GM12878 (cell line): ENCODE data around the gene MCC. TPM values are rescaled to one million over a fixed set of nuclear protein-coding genes. Genes with fewer than 3 reads are reported as not detected.

Experiments used
- ATAC-seq: fragments of 200-7000 bp; cut with Tn5 transposase; 3 replicates; pipeline ENCODE4 v1.9.1; 2020; ENCODE audit warnings: mild to moderate bottlenecking, moderate library complexity
- BruUV-seq: library from RNA; stranded (reverse); fragments of 400-500 nt; replicated peaks from 2 replicates; lab custom pipeline; 2021; lab: Mats Ljungman, UMichigan
- CTCF ChIA-PET: fragments of 300-600 bp; sonication (Branson Sonifier 250); formaldehyde crosslinking; extraction: SDS; loops from one replicate; lab custom pipeline; 2021; ENCODE audit warnings: inconsistent platforms; lab: Yijun Ruan, JAX
- POLR2A ChIA-PET: fragments of 350-600 bp; formaldehyde crosslinking; extraction: SDS; loops from one replicate; lab custom pipeline; 2021; ENCODE audit warnings: inconsistent platforms; lab: Charles Lee
- RAD21 ChIA-PET: fragments of 300-600 bp; sonication (Branson Sonifier 250); formaldehyde crosslinking; loops from one replicate; lab custom pipeline; 2023; ENCODE audit warnings: antibody characterized with exemption; ENCODE audit not compliant: unreplicated experiment; lab: Charles Lee
- SMC1A ChIA-PET: fragments of 300-600 bp; sonication (Branson Sonifier 250); formaldehyde crosslinking; loops from one replicate; lab custom pipeline; 2023; ENCODE audit not compliant: unreplicated experiment, uncharacterized antibody; lab: Charles Lee
- DNase-seq: peaks from one replicate; pipeline ENCODE4 v3.0.0-alpha.2; 2011; ENCODE audit warnings: low read depth, low spot score
- FAIRE-seq: peaks from 3 replicates; lab custom pipeline; 2011; peaks lifted over from hg19 to GRCh38; lab: Jason Lieb, UNC
- H2AFZ ChIP-seq: 2 replicates; pipeline ENCODE4 v1.6.0; 2011; ENCODE audit warnings: low read depth, low read length, control low read depth; ENCODE audit not compliant: control insufficient read depth
- H3K27ac ChIP-seq: 2 replicates; pipeline ENCODE4 v1.5.1; 2011; ENCODE audit warnings: control low read depth; ENCODE audit not compliant: control insufficient read depth, insufficient read depth
- H3K27me3 ChIP-seq, 2 experiments: replicated peaks in 1 of 2; 2 replicates each; pipeline versions ENCODE4 v1.6.0 to v1.6.1; 2011; ENCODE audit warnings: low read length in 1 of 2; ENCODE audit not compliant: control insufficient read depth in 2 of 2, insufficient read depth in 2 of 2
- H3K36me3 ChIP-seq, 2 experiments: 2 replicates each; pipeline ENCODE4 v1.5.1; 2011; ENCODE audit warnings: low read length in 1 of 2; ENCODE audit not compliant: control insufficient read depth in 2 of 2, insufficient read depth in 2 of 2
- H3K4me1 ChIP-seq: 2 replicates; pipeline ENCODE4 v1.6.1; 2011; ENCODE audit warnings: mild to moderate bottlenecking, low read length, moderate library complexity, mixed read lengths; ENCODE audit not compliant: control insufficient read depth, insufficient read depth
- H3K4me2 ChIP-seq: 2 replicates; pipeline ENCODE4 v1.6.0; 2011; ENCODE audit warnings: control low read depth; ENCODE audit not compliant: control insufficient read depth, insufficient read depth
- H3K4me3 ChIP-seq: fragments of 200-600 bp; sonication (generic); 2 replicates; pipeline ENCODE4 v1.5.1; 2016
- H3K79me2 ChIP-seq: 2 replicates; pipeline ENCODE4 v1.6.0; 2011; ENCODE audit warnings: low read length; ENCODE audit not compliant: control insufficient read depth, insufficient read depth
- H3K9ac ChIP-seq: 2 replicates; pipeline ENCODE4 v1.8.0; 2011; ENCODE audit warnings: low read length, control low read depth, mixed read lengths; ENCODE audit not compliant: control insufficient read depth, insufficient read depth
- H3K9me3 ChIP-seq: replicated peaks from 3 replicates; pipeline ENCODE4 v1.5.1; 2011; ENCODE audit warnings: mild to moderate bottlenecking, low read length; ENCODE audit not compliant: control insufficient read depth, insufficient read depth
- H4K20me1 ChIP-seq: 2 replicates; pipeline ENCODE4 v1.6.0; 2011; ENCODE audit not compliant: control insufficient read depth, insufficient read depth
- ATF2 ChIP-seq: IDR thresholded peaks from 2 replicates; pipeline ENCODE4 v1.6.1; 2012; ENCODE audit warnings: low read length, inconsistent platforms
- CHD1 ChIP-seq: IDR thresholded peaks from 2 replicates; pipeline ENCODE4 v1.6.1; 2012; ENCODE audit warnings: low read depth, low read length, improper control_type of control experiment
- LARP7 ChIP-seq: fragments of 450-650 bp; IDR thresholded peaks from 2 replicates; pipeline ENCODE4 v1.6.1; 2017; ENCODE audit warnings: mild to moderate bottlenecking
- NFXL1 ChIP-seq: fragments of 450-650 bp; IDR thresholded peaks from 2 replicates; pipeline ENCODE4 v1.6.1; 2017; ENCODE audit warnings: antibody characterized with exemption, mild to moderate bottlenecking, borderline replicate concordance
- NR2C2 ChIP-seq: IDR thresholded peaks from 2 replicates; pipeline ENCODE4 v1.6.1; 2011; ENCODE audit warnings: borderline replicate concordance, low read depth; ENCODE audit not compliant: control insufficient read depth, insufficient read length
- NRF1 ChIP-seq: conservative IDR thresholded peaks from 2 replicates; pipeline ENCODE4 v1.6.1; 2011; ENCODE audit warnings: mild to moderate bottlenecking, low read depth, low read length, improper control_type of control experiment
- RBBP5 ChIP-seq: fragments of 200-600 bp; sonication (generic); conservative IDR thresholded peaks from 2 replicates; pipeline ENCODE4 v1.6.1; 2016
- SIN3A ChIP-seq: IDR thresholded peaks from 2 replicates; pipeline ENCODE4 v1.6.1; 2012; ENCODE audit warnings: low read depth, low read length, improper control_type of control experiment
- SMARCA5 ChIP-seq: fragments of 450-650 bp; IDR thresholded peaks from 2 replicates; pipeline ENCODE4 v1.6.1; 2017; ENCODE audit warnings: mild to moderate bottlenecking
- SUPT20H ChIP-seq: IDR thresholded peaks from 2 replicates; pipeline ENCODE4 v1.6.1; 2011; ENCODE audit warnings: low read depth, mild to moderate bottlenecking, low read length, moderate library complexity, borderline replicate concordance; ENCODE audit not compliant: control insufficient read depth
- TCF3 ChIP-seq: IDR thresholded peaks from 2 replicates; pipeline ENCODE4 v1.6.1; 2012; ENCODE audit warnings: low read depth, mild to moderate bottlenecking, low read length, borderline replicate concordance; ENCODE audit not compliant: insufficient read depth
- ZBTB40 ChIP-seq: fragments of 450-650 bp; IDR thresholded peaks from 2 replicates; pipeline ENCODE4 v1.6.1; 2016; ENCODE audit warnings: mild to moderate bottlenecking, moderate library complexity, borderline replicate concordance
- ZNF24 ChIP-seq: fragments of 450-650 bp; IDR thresholded peaks from 2 replicates; pipeline ENCODE4 v1.6.1; 2017; ENCODE audit warnings: antibody characterized with exemption, mild to moderate bottlenecking
- ZSCAN29 ChIP-seq: fragments of 450-650 bp; IDR thresholded peaks from 2 replicates; pipeline ENCODE4 v1.6.1; 2017; ENCODE audit warnings: mild to moderate bottlenecking, moderate library complexity
- WGBS: methylation state at CpG from one replicate; pipeline ENCODE4 v1.1.6; 2016; ENCODE audit warnings: low lambda C conversion rate; ENCODE audit not compliant: insufficient replicate concordance, insufficient coverage; ENCODE audit errors: missing lambda C conversion rate; 5-methylcytosine and 5-hydroxymethylcytosine counted together
- in situ Hi-C: fragments of 300-500 bp; cut with MboI; formaldehyde crosslinking; loops from 9 replicates; pipeline ENCODE4 v1.14.3; 2018; ENCODE audit warnings: mixed read lengths
- intact Hi-C: fragments of 100-400 bp; cut with micrococcal nuclease; formaldehyde crosslinking; loops from one replicate; pipeline ENCODE4 v1.14.2; 2022; ENCODE audit not compliant: unreplicated experiment
- polyA plus RNA-seq, 11 experiments: library from polyadenylated mRNA; depleted of rRNA in 4 of 11; unstranded in 6 of 11; stranded (reverse) in 5 of 11; fragments of >200 nt; fragmentation: Nextera tagmentation in 4 of 11; fragmentation: Illumina TruSeq in 1 of 11; extraction: Ambion mirVana in 4 of 11; extraction: Trizol in 1 of 11; gene quantifications; 1 replicate in 1 of 11; 2 replicates in 10 of 11; pipeline versions ENCODE4 v1.2.1 to v1.2.3, GENCODE V29; 2011 to 2016; ENCODE audit warnings: inconsistent platforms in 2 of 11, missing spikeins in 2 of 11, low read depth in 1 of 11
- total RNA-seq, 4 experiments: library from RNA; depleted of rRNA in 3 of 4; stranded (reverse); fragments of >200 nt in 3 of 4; fragmentation: Illumina TruSeq in 1 of 4; extraction: Trizol in 1 of 4; gene quantifications; 2 replicates each; pipeline versions ENCODE4 v1.2.1 to v1.2.3, GENCODE V29; 2013 to 2021

The MCC gene
- total and polyA plus RNA-seq, 10 of the 15 experiments (the other 5 are each of a cell fraction or from before 2014, with no cell fraction given) = 0.03 to 0.86 (median 0.16) TPM

- ATAC-seq = no peak
- Histone ChIP-seq H3K27ac (no peak overlapping the region), H2AFZ (no peak overlapping the region), H3K36me3 (no peaks in the 10 kb centered on the region), H3K27me3 (no peaks in the 10 kb centered on the region), H3K4me2 (no peak overlapping the region), H4K20me1 (no peaks in the 10 kb centered on the region), H3K4me3 (no peak overlapping the region), H3K4me1 (no peaks in the 10 kb centered on the region), H3K79me2 (no peaks in the 10 kb centered on the region), H3K9ac (no peak overlapping the region), H3K9me3 (no peaks in the 10 kb centered on the region)
- FAIRE-seq = no peak
- in situ Hi-C loops (no loop called here), intact Hi-C loops (no loop called here)
- ChIA-PET RAD21 (no interaction called here), POLR2A (no interaction called here), SMC1A (interaction anchor here (0.8 to 0.9 kb wide), 2 partner anchors 9 to 84 kb away, joined by 3 to 4 read pairs; no protein-coding TSS in a partner anchor), CTCF (interaction anchor here (0.5 to 1.2 kb wide), 2 partner anchors 7 to 16 kb away, joined by 3 to 4 read pairs; no protein-coding TSS in a partner anchor)
- TF ChIP-seq ZSCAN29 = no peak
- no peak for TF ChIP-seq SIN3A
- no TSS peak for BruUV-seq
- DNase-seq = no peak
- 19% methylated on average over 2 of the region's 2 CpGs for WGBS
Observed at GRCh38 chr5:113321276-113321675, 167.0 kb downstream of the MCC start.

- no peak overlapping the region for H3K4me2 ChIP-seq
- no peaks in the 10 kb centered on the region for H3K36me3 ChIP-seq
- intact Hi-C loops = no loop called here
- no peak overlapping the region for H3K4me3 ChIP-seq
- ChIA-PET RAD21 (no interaction called here), POLR2A (no interaction called here), SMC1A (interaction anchor here (0.9 kb wide), 1 partner anchor 83 kb away, joined by 4 read pairs; no protein-coding TSS in a partner anchor), CTCF (no interaction called here)
- no TSS peak for BruUV-seq
- H3K79me2 ChIP-seq = no peaks in the 10 kb centered on the region
- no peak overlapping the region for H2AFZ ChIP-seq
- no peaks in the 10 kb centered on the region for H3K27me3 ChIP-seq
- in situ Hi-C loops = no loop called here
- no peaks in the 10 kb centered on the region for H4K20me1 ChIP-seq
- no peak for ATAC-seq
- FAIRE-seq = no peak
- H3K27ac ChIP-seq = no peak overlapping the region
- H3K9me3 ChIP-seq = no peaks in the 10 kb centered on the region
- H3K4me1 ChIP-seq = no peaks in the 10 kb centered on the region
- DNase-seq = no peak
- H3K9ac ChIP-seq = no peak overlapping the region
- TF ChIP-seq RBBP5 (no peak), ZBTB40 (no peak), NFXL1 (no peak), SMARCA5 (no peak), CHD1 (no peak), ATF2 (no peak), SUPT20H (no peak), NR2C2 (no peak), LARP7 (no peak), TCF3 (no peak), NRF1 (no peak), ZNF24 (no peak)
Observed at GRCh38 chr5:113320273-113320780, 167.9 kb downstream of the MCC start.
